ENCODE measurements around the gene MAN2C1.
"Not testable (repeated sequence)": the region's sequence is repeated elsewhere in the genome, so short reads cannot be mapped to it uniquely, and the experiment has no call there.

Gene MAN2C1

DNA sequence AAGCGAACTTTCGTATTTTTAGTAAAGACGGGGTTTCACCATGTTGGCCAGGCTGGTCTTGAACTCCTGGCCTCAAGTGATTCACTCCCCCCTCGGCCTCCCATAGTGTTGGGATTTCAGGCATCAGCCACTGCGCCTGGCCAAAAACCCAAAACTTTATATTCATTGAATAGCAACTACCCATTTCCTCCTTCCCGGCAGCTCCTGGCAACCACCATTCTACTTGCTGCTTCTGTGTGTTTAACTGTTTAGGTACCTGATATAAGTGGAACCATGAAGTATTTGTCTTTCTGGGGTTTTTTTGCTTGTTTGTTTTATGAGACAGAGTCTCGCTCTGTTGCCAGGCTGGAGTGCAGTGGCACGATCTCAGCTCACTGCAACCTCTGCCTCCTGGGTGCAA, 24.5 kb downstream of the MAN2C1 start:
- DNase-seq (ENCODE audit: low spot score) = not testable (repeated sequence)

GRCh38 chr15:75342221-75342620, 26.2 kb downstream of the MAN2C1 start:
- no peak for DNase-seq (ENCODE audit: low spot score)

- DNase-seq (ENCODE audit: low spot score) = no peak
These were observed 28.7 kb downstream of the MAN2C1 start for GRCh38 chr15:75339531-75340240.

- no peak for DNase-seq (ENCODE audit: low spot score)
These were observed 29.7 kb downstream of the MAN2C1 start for GRCh38 chr15:75338661-75339240.

GRCh38 chr15:75335705-75336355, 32.6 kb downstream of the MAN2C1 start, which contains the start of gene COMMD4:
TSS of gene COMMD4 (plus strand) at chr15:75336063. CDS start at chr15:75336090, 27 bp downstream.
- DNase-seq (ENCODE audit: low spot score) = peak; percentile 50

DNA sequence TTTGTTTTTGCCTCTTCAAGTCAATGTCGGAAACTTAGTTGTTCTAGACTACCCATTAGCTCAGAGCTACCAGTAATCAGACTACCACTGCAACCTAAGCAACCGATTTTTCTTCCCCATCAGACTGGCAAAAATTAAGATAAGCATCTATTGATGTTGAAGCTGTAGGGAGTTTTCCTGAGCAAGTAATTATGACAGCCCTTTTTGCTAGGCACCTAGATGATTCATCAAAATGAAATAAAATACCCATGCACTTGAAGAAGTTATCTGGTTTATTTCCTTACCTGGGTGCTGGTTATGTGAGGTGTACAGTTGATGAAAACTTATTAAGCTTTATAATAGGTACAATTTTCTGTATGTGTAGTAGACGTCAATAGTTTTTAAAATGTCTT, 33.1 kb downstream of the MAN2C1 start:
- DNase-seq (ENCODE audit: low spot score) = no peak

DNA sequence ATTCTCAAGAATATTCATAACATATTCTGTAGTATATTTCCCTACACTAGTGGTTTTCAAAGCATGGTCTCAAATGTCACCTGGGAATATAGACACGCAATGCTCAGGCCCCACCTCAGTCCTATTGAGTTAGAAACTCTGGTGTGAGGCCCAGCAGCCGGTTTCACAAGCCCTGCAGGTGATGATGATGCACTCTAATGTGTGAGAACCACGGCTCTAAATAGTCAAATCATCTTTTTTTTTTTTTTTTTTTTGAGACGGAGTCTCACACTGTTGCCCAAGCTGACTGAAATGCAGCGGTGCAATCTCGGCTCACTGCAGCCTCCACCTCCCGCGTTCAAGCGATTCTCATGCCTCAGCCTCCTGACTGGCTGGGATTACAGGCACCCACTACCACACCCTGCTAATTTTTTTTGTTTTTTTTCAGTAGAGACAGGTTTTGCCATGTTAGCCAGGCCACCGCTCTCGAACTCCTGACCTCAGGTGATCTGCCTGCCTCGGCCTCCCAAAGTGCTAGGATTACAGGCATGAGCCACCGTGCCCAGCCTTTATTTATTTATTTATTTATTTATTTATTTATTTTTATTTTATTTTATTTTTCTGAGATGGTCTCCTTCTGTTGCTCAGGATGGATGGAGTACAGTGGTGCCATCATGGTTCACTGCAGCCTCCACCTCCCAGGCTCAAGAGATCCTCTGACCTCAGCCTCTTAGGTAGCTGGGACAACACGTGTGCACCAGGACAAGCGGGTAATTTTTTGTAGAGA, 34.6 kb downstream of the MAN2C1 start:
- not testable (repeated sequence) for DNase-seq (ENCODE audit: low spot score)

GRCh38 chr15:75332093-75332492, 36.3 kb downstream of the MAN2C1 start:
- not testable (repeated sequence) for DNase-seq (ENCODE audit: low spot score)

GRCh38 chr15:75329571-75329970, 38.8 kb downstream of the MAN2C1 start:
- no peak for DNase-seq (ENCODE audit: low spot score)

DNA sequence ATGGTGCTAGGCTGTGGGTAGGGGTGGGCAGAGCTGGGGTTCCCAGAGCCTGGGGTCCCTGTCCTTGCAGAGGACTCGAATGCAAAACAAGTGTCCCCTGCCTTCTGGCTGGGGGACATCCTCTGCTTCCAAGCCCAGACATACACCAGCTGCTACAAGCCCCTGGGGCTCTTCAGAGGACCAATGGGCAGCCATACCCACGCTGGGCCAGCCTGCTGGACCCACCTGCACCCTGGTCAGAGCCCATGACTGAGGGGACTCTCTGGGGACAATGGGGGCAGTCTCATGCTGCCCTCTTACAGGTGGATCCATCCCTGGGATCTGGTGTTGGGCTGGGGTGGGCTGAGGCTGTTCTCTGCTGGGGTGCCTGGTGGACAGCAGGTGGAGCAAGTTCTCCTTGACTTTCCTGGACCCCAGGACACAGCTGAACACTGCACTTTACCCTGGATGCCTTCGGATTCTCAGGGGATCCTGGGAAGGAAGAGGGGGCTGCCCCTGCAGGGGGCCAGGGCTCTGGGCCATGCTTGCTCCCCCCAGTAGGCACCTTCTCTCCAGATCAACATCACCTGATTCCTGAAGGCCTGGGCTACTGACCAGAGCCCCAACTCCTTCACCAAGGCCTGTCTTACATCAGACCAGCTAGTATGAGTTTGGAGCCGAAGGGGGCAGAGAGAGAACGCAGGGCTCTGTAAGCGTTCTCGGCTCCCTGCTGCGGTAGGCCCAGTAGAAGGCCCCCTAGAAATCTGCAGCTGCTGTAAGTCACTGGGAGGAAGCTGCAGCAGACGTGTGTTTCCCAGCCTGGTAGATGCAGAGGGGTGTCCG, 39.7 kb downstream of the MAN2C1 start:
- DNase-seq (ENCODE audit: low spot score) = no peak

- DNase-seq (ENCODE audit: low spot score) = no peak
These were observed 40.9 kb downstream of the MAN2C1 start for GRCh38 chr15:75327491-75327890.

DNA sequence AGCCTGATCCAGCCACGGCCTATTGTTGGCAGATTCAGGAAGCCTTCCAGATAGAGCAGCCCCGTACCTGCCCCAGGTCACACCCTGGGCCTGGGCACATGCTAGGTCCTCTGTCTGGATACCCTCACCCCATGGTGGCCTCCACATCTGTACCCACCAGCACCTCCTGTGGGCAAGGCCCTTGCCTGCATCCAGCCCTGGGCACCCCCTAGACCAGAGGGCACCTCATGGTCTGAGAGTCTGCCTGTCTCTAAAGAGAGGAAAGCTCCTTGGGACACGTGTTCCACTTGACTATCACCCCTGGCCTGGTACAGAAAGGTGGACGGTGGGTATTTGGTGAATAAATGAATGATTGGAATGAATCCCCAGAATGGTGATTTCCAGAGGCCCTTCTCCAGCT, 41.4 kb downstream of the MAN2C1 start:
- no peak for DNase-seq (ENCODE audit: low spot score)

GRCh38 chr15:75325922-75326321, 42.5 kb downstream of the MAN2C1 start:
- no peak for DNase-seq (ENCODE audit: low spot score)

- no peak for DNase-seq (ENCODE audit: low spot score)
These were observed 46.7 kb downstream of the MAN2C1 start for GRCh38 chr15:75321711-75322110.

DNA sequence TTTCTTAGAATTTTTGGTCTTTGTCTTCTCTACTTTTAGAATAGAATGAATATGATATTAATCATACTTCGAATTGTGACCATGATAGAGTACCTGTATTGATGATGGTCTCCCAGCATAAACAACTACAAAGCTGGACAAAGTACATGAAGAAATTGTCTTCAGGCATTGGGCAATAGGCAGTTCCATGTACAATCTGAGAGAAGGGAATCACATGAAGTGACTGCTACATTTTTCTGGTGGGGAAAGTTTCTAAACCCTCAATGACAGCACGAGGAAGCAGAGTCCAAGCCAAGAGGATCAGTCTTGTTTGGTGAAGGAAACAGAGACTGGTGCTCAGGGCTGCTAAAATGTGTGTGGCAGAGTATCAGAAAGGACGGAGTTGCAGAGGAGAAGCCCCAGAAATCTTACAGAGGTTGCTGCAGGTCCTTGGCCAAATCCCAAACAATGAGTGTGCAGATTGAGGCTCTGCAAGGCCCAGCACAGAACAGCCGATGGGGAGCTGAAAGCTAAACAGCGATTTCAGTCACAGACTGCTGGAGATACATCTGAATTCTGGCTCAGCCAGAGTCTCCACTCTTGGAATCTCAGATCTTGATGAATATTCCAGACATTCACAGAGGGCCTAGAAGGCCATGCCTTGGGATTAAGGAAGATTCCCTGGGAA, 49.0 kb downstream of the MAN2C1 start:
- not testable (repeated sequence) for DNase-seq (ENCODE audit: low spot score)

DNA sequence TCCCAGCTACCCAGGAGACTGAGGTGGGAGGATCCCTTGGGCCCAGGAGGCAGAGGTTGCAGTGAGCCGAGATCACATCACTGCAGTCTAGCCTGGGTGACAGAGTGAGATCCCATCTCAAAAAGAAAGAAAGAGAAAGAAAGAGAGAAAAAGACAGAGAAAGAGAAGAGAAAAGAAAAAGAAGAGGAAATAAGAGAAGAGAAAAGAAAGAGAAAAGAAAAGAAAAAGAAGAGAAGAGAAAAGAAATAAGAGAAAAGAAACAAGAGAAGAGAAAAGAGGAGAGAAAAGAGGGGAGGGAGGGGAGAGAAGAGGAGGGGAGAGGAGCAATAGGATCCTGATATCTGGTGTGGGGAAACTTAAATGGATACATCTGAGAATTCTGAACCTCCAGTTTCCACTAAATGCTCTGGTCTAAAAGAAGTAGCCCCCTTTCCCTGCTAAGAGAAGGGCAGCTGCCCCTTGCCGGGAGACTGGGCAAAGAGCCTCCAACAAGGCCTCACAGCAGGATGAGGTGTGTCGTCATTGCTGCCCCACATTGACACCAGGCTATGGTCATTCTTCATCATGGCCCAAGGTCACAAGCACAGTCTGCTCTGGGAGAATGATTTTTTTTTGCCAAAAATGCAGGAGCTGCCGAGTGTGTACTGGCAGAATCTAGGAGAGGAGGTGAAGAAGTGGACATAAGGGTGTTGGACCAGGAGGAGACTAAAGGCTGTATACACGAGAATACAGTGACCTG, 53.7 kb downstream of the MAN2C1 start:
- no peak for DNase-seq (ENCODE audit: low spot score)

DNA sequence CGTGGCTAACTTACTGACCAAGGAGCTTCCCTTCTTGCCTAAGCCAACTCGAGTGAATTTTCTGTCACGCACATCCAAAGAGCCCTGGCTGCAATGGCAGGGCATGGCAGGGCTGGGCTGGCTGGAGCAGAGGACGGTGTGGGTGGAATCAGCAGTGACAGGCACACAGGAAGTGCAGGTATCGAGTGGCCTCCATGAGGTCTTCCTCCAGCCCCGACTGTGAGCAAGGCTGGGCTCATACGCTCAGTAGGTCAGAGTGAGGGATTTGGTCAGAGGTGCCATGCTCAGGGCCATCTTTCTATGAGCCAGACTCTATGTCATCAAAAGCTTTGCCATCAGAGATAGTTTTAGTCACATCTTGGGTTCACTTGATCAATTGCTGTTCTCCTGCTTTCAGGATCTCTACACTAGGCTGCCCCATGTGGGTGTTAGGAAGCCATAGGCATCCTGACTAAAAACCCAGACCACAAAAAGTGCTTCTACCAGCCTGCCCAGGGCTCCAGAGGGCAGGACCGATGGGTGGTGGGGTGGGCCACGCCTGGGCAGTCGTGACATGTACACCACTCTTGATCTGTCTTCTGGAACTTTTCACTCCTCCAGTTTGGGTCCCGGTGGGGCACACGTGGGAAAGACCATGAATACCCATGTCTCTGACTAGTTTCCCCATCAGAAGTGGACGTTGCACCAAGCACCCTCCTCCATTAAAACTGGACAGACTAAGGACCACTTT, 55.1 kb downstream of the MAN2C1 start:
- DNase-seq (ENCODE audit: low spot score) = no peak

DNA sequence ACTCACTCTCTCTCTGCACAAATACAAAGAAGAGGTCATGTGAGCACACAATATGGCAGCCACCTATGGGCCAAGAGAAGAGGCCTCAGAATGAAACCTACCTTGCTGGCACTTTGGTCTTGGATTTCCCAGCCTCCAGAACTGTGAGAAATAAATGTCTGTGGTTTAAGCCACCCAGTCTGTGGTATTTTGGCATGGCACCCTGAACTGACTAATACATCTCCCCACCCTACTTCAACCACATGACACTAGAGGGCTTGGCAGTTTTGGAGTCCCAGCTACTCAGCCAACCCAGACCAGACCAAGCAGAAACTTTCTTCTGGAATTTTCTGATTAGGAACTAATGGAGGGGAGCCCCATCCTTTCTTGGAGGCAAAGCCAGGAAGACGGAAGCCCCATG, 55.9 kb downstream of the MAN2C1 start:
- DNase-seq (ENCODE audit: low spot score) = not testable (repeated sequence)

GRCh38 chr15:75309711-75310110, 58.7 kb downstream of the MAN2C1 start:
- DNase-seq (ENCODE audit: low spot score) = no peak
